ENCODE measurements around the gene TERB1. TPM values are rescaled to one million over a fixed set of nuclear protein-coding genes. Genes with fewer than 3 reads are reported as not detected.

The TERB1 gene
- total RNA-seq, 1 donor from 2014 or later = not detected

GRCh38 chr16:66712512-66712911, 88.9 kb downstream of the TERB1 start:
- peaks cover 6% of the 10 kb centered on the region for H3K9me3 Mint-ChIP-seq (ENCODE audit: low read depth)
- no peaks in the 10 kb centered on the region for H3K27me3 Mint-ChIP-seq (ENCODE audit: low read depth)
- peaks cover 1% of the 10 kb centered on the region for H3K4me1 Mint-ChIP-seq (ENCODE audit: low read depth)
- peaks cover 4% of the 10 kb centered on the region for H3K36me3 Mint-ChIP-seq (ENCODE audit: low read depth)
- no peak overlapping the region for H3K27ac Mint-ChIP-seq (ENCODE audit: unreplicated experiment)
- H3K4me3 Mint-ChIP-seq (ENCODE audit: unreplicated experiment) = no peak overlapping the region
- no peak for DNase-seq (ENCODE audit: low spot score)
- no peak for TF ChIP-seq CTCF (IDR thresholded peaks at IDR 0.05)

GRCh38 chr16:66711581-66711980, 89.8 kb downstream of the TERB1 start:
- TF ChIP-seq CTCF (IDR thresholded peaks at IDR 0.05) = no peak
- H3K27ac Mint-ChIP-seq (ENCODE audit: unreplicated experiment) = no peak overlapping the region
- H3K36me3 Mint-ChIP-seq (ENCODE audit: low read depth) = peaks cover 4% of the 10 kb centered on the region
- no peaks in the 10 kb centered on the region for H3K27me3 Mint-ChIP-seq (ENCODE audit: low read depth)
- DNase-seq (ENCODE audit: low spot score) = no peak
- no peak overlapping the region for H3K4me3 Mint-ChIP-seq (ENCODE audit: unreplicated experiment)
- peaks cover 7% of the 10 kb centered on the region for H3K4me1 Mint-ChIP-seq (ENCODE audit: low read depth)
- peaks cover 6% of the 10 kb centered on the region for H3K9me3 Mint-ChIP-seq (ENCODE audit: low read depth)

GRCh38 chr16:66706506-66706880, 94.9 kb downstream of the TERB1 start:
- H3K9me3 Mint-ChIP-seq (ENCODE audit: low read depth) = no peaks in the 10 kb centered on the region
- no peak overlapping the region for H3K4me3 Mint-ChIP-seq (ENCODE audit: unreplicated experiment)
- DNase-seq (ENCODE audit: low spot score) = no peak
- peak overlapping the region; percentile 89 for H3K27ac Mint-ChIP-seq (ENCODE audit: unreplicated experiment)
- H3K4me1 Mint-ChIP-seq (ENCODE audit: low read depth) = peaks cover 30% of the 10 kb centered on the region
- H3K36me3 Mint-ChIP-seq (ENCODE audit: low read depth) = no peaks in the 10 kb centered on the region
- H3K27me3 Mint-ChIP-seq (ENCODE audit: low read depth) = no peaks in the 10 kb centered on the region
- TF ChIP-seq CTCF (IDR thresholded peaks at IDR 0.05) = no peak

- Mint-ChIP-seq H3K9me3 (ENCODE audit: low read depth) (no peaks in the 10 kb centered on the region), H3K27ac (ENCODE audit: unreplicated experiment) (peak overlapping the region; percentile 89), H3K4me3 (ENCODE audit: unreplicated experiment) (no peak overlapping the region), H3K27me3 (ENCODE audit: low read depth) (no peaks in the 10 kb centered on the region), H3K4me1 (ENCODE audit: low read depth) (peaks cover 30% of the 10 kb centered on the region), H3K36me3 (ENCODE audit: low read depth) (no peaks in the 10 kb centered on the region)
- no peak for DNase-seq (ENCODE audit: low spot score)
- TF ChIP-seq CTCF (IDR thresholded peaks at IDR 0.05) = no peak
Measured at GRCh38 chr16:66705790-66706505, 95.4 kb downstream of the TERB1 start.

Other genes with a start within 250 kb of the TERB1 start
- gene CKLF, start 249.0 kb downstream of the TERB1 start, total RNA-seq = 47.3 to 52.8 TPM (median 51.9 TPM) in 3 replicates
- gene CMTM1, start 235.1 kb downstream of the TERB1 start, total RNA-seq = 6.3 to 11.9 TPM (median 9.6 TPM) in 3 replicates
- gene CMTM2, start 222.1 kb downstream of the TERB1 start, total RNA-seq = not detected in 3 replicates
- 76.5 to 77.8 TPM (median 77.6 TPM) in 3 replicates for gene CMTM3, start 196.9 kb downstream of the TERB1 start, total RNA-seq
- 30.1 to 32.5 TPM (median 31.5 TPM) in 3 replicates for gene CMTM4, start 104.8 kb downstream of the TERB1 start, total RNA-seq
- 144 to 153 TPM (median 147 TPM) in 3 replicates for gene DYNC1LI2, start 50.0 kb downstream of the TERB1 start, total RNA-seq
- 46.7 to 51.4 TPM (median 47.8 TPM) in 3 replicates for gene NAE1, start 29.4 kb upstream of the TERB1 start, total RNA-seq
- not detected in 3 replicates for gene CA7, start 42.8 kb upstream of the TERB1 start, total RNA-seq
- 8.5 to 9.2 TPM (median 9.0 TPM) in 3 replicates for gene PDP2, start 78.9 kb upstream of the TERB1 start, total RNA-seq
- not detected in 3 replicates for gene CDH16, start 117.3 kb upstream of the TERB1 start, total RNA-seq
- gene RRAD, start 124.0 kb upstream of the TERB1 start, total RNA-seq = 0.75 to 6.5 TPM (median 4.4 TPM) in 3 replicates
- 55.9 to 64.9 TPM (median 61.3 TPM) in 3 replicates for gene CIAO2B, start 132.8 kb upstream of the TERB1 start, total RNA-seq
- 25.2 to 27.9 TPM (median 26.0 TPM) in 3 replicates for gene CES2, start 133.9 kb upstream of the TERB1 start, total RNA-seq
- gene CES3, start 159.7 kb upstream of the TERB1 start, total RNA-seq = 0.12 to 0.75 TPM (median 0.13 TPM) in 3 replicates
- 1.6 to 6.6 TPM (median 2.6 TPM) in 3 replicates for gene CES4A, start 187.0 kb upstream of the TERB1 start, total RNA-seq
- gene CBFB, start 227.6 kb upstream of the TERB1 start, total RNA-seq = 56.6 to 62.7 TPM (median 61.3 TPM) in 3 replicates